Colonic mucosa (tissue), 4 donors: Measurements from ENCODE around the gene ZNF232. TPM values are rescaled to one million over a fixed set of nuclear protein-coding genes. Genes with fewer than 3 reads are reported as not detected.
"Not testable (repeated sequence)": the region's sequence is repeated elsewhere in the genome, so short reads cannot be mapped to it uniquely, and the experiment has no call there.

ENCODE experiments used
- DNase-seq: peaks from one replicate; pipeline ENCODE4 v3.0.0-alpha.2; 2020
- H3K27ac ChIP-seq: fragments of 200-600 bp; one replicate; pipeline ENCODE4 v1.8.0; 2021
- H3K27me3 ChIP-seq: fragments of 200-600 bp; one replicate; pipeline ENCODE4 v1.8.0; 2021
- H3K36me3 ChIP-seq: fragments of 200-600 bp; one replicate; pipeline ENCODE4 v1.8.0; 2021
- H3K4me1 ChIP-seq: fragments of 200-600 bp; one replicate; pipeline ENCODE4 v1.8.0; 2021; ENCODE audit warnings: mild to moderate bottlenecking
- H3K4me3 ChIP-seq: fragments of 200-600 bp; one replicate; pipeline ENCODE4 v1.8.0; 2021
- H3K9ac ChIP-seq, 2 donors: one replicate each; pipeline ENCODE4 v1.7.0; 2013; ENCODE audit warnings: control low read depth in 2 of 2, low read depth in 2 of 2, low read length in 2 of 2
- H3K9me3 ChIP-seq: fragments of 200-600 bp; one replicate; pipeline ENCODE4 v1.8.0; 2021
- CTCF ChIP-seq: fragments of 200-600 bp; IDR thresholded peaks from one replicate; pipeline ENCODE4 v1.8.0; 2022; ENCODE audit warnings: antibody characterized with exemption, mild to moderate bottlenecking
- intact Hi-C: fragments of 100-400 bp; cut with DNase I; formaldehyde crosslinking; loops from one replicate; pipeline ENCODE4 v1.14.1; 2022
- total RNA-seq, 2 donors: library from RNA; stranded (reverse); fragmentation: NEBNext Ultra II Directional in 1 of 2; extraction: Animal tissue kit (Norgen Biotek cat#: 25700) in 1 of 2; gene quantifications; one replicate each; pipeline ENCODE4 v1.2.1, GENCODE V29; 2021
- donor health status: healthy.
- donor health status: DM: no; HTN: no; CAD: no.
- donor health status: DM: no; HTN: no; CAD: no.

ZNF232 gene
- total RNA-seq, 2 donors from 2014 or later = 8.0 to 10.9 TPM

- no peak for DNase-seq
- no peak for TF ChIP-seq CTCF
- Histone ChIP-seq H3K9me3 (no peaks in the 10 kb centered on the region), H3K4me1 (no peaks in the 10 kb centered on the region), H3K27ac (no peak overlapping the region), H3K36me3 (no peaks in the 10 kb centered on the region), H3K9ac (no peak overlapping the region), H3K4me3 (no peak overlapping the region), H3K27me3 (no peaks in the 10 kb centered on the region)
- intact Hi-C loops = no loop called here
These were observed 24.3 kb upstream of the ZNF232 start for GRCh38 chr17:5135726-5136579.

DNA sequence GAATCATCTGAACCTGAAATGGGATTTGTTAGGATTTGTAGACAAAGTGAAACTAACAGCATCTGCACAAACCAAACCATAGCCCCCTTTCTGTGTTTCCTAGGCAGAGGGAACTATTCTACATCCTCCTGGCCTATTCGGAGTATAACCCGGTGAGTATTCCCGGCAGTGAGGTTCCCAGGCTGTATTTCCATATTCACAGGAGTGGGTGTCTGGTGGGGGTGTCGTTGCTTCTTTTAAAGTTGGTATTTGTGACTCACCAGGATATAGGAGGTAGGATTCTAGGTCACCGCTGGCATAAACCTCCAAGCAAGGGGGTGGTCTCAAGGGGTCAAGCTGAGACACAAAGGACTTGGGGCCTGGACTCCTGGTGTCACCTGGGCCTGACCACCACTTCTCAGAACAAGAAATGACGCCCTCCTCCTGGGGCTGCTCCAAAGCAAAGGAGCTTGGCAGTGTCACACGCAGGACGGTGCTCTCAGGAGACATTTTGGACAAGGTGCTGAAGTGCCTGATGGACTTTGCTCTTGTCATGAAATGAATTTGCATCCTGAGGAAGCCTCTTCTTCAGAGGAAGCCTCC lies 23.5 kb upstream of the ZNF232 start:
- H3K9me3 ChIP-seq, H3K4me1 ChIP-seq, DNase-seq, H3K27me3 ChIP-seq, H3K4me3 ChIP-seq, H3K9ac ChIP-seq, H3K27ac ChIP-seq, intact Hi-C loops, H3K36me3 ChIP-seq: not testable (repeated sequence)

GRCh38 chr17:5134571-5134970 lies 22.9 kb upstream of the ZNF232 start:
- intact Hi-C loops, H3K4me1 ChIP-seq, H3K36me3 ChIP-seq, H3K4me3 ChIP-seq, H3K27me3 ChIP-seq, H3K27ac ChIP-seq, H3K9ac ChIP-seq, DNase-seq, H3K9me3 ChIP-seq: not testable (repeated sequence)

- H3K36me3 ChIP-seq, H3K27ac ChIP-seq, H3K9me3 ChIP-seq, H3K27me3 ChIP-seq, H3K4me1 ChIP-seq, H3K4me3 ChIP-seq, intact Hi-C loops, H3K9ac ChIP-seq: not testable (repeated sequence)
- DNase-seq = peak; percentile 10
These were observed 22.3 kb upstream of the ZNF232 start for GRCh38 chr17:5133961-5134360.

DNA sequence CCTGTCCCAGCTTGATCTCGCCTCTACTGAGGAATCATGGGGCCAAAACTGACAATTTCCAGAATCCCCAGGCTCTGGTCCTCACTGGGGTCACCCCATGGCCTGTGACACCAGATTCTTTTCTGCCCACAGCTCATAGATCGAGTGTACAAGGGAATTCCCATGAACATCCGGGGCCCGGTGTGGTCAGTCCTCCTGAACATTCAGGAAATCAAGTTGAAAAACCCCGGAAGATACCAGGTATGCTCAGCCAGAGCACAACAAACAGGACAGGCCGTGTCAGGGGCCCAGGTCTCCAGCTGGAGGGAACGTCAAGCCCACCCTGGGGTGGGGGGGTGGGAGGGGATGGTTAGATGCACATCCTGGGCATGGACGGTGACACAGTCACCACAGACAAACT lies 21.6 kb upstream of the ZNF232 start:
- Histone ChIP-seq H3K27me3 (no peaks in the 10 kb centered on the region), H3K4me3 (no peak overlapping the region), H3K9ac (no peak overlapping the region), H3K36me3 (no peaks in the 10 kb centered on the region), H3K4me1 (no peaks in the 10 kb centered on the region), H3K27ac (no peak overlapping the region), H3K9me3 (no peaks in the 10 kb centered on the region)
- TF ChIP-seq CTCF = no peak
- peak; percentile 14 for DNase-seq
- intact Hi-C loops = no loop called here

- H3K27ac ChIP-seq, H3K36me3 ChIP-seq, intact Hi-C loops, H3K4me3 ChIP-seq, H3K9ac ChIP-seq, H3K27me3 ChIP-seq, H3K9me3 ChIP-seq, H3K4me1 ChIP-seq: not testable (repeated sequence)
- DNase-seq = peak; percentile 15
These were observed 21.0 kb upstream of the ZNF232 start for GRCh38 chr17:5132503-5133225.

GRCh38 chr17:5131799-5132502 lies 20.3 kb upstream of the ZNF232 start:
- H3K4me1 ChIP-seq, H3K9ac ChIP-seq, H3K27me3 ChIP-seq, H3K9me3 ChIP-seq, H3K4me3 ChIP-seq, H3K27ac ChIP-seq, H3K36me3 ChIP-seq, intact Hi-C loops: not testable (repeated sequence)
- peak; percentile 7 for DNase-seq
